Measurements from ENCODE around the gene CPHXL2. TPM values are rescaled to one million over a fixed set of nuclear protein-coding genes. Genes with fewer than 3 reads are reported as not detected.

The CPHXL2 gene
- total RNA-seq, 1 donor from 2014 or later, result not detected

Other genes with a start within 250 kb of the CPHXL2 start
- 70.5 TPM for gene CFDP1, start 243.5 kb downstream of the CPHXL2 start, total RNA-seq (ENCODE audit: insufficient read depth, low replicate concordance)
- gene TMEM170A, start 212.3 kb downstream of the CPHXL2 start, total RNA-seq (ENCODE audit: insufficient read depth, low replicate concordance), result 12.3 TPM
- gene CHST6, start 181.6 kb downstream of the CPHXL2 start, total RNA-seq (ENCODE audit: insufficient read depth, low replicate concordance), result 0.48 TPM
- 1.4 TPM for gene CHST5, start 140.9 kb downstream of the CPHXL2 start, total RNA-seq (ENCODE audit: insufficient read depth, low replicate concordance)
- 10.4 TPM for gene TMEM231, start 120.8 kb downstream of the CPHXL2 start, total RNA-seq (ENCODE audit: insufficient read depth, low replicate concordance)
- 99.7 TPM for gene GABARAPL2, start 110.6 kb downstream of the CPHXL2 start, total RNA-seq (ENCODE audit: insufficient read depth, low replicate concordance)
- gene ADAT1, start 53.7 kb downstream of the CPHXL2 start, total RNA-seq (ENCODE audit: insufficient read depth, low replicate concordance), result 58.5 TPM
- 92.7 TPM for gene KARS1, start 29.3 kb downstream of the CPHXL2 start, total RNA-seq (ENCODE audit: insufficient read depth, low replicate concordance)
- 55.1 TPM for gene TERF2IP, start 29.2 kb downstream of the CPHXL2 start, total RNA-seq (ENCODE audit: insufficient read depth, low replicate concordance)
- not detected for gene DUXB, start 24.5 kb upstream of the CPHXL2 start, total RNA-seq (ENCODE audit: insufficient read depth, low replicate concordance)
- gene CPHXL, start 49.5 kb upstream of the CPHXL2 start, total RNA-seq (ENCODE audit: insufficient read depth, low replicate concordance), result 2.9 TPM

All from umbilical cord (tissue), 1 donor.